Measurements from ENCODE around the gene SPATA16.
"Not testable (repeated sequence)": the region's sequence is repeated elsewhere in the genome, so short reads cannot be mapped to it uniquely, and the experiment has no call there.

SPATA16 gene

GRCh38 chr3:173064631-173065030 is 76.4 kb downstream of the SPATA16 start:
- DNase-seq (ENCODE audit: low spot score) = no peak

- DNase-seq (ENCODE audit: low spot score) = no peak
Measured at GRCh38 chr3:173058229-173058628, 82.8 kb downstream of the SPATA16 start.

- DNase-seq (ENCODE audit: low spot score) = no peak
Measured at GRCh38 chr3:173055228-173055933, 85.7 kb downstream of the SPATA16 start.

GRCh38 chr3:173049360-173049759 is 91.7 kb downstream of the SPATA16 start:
- DNase-seq (ENCODE audit: low spot score) = no peak

- no peak for DNase-seq (ENCODE audit: low spot score)
Measured at GRCh38 chr3:173045770-173046382, 95.2 kb downstream of the SPATA16 start.

- no peak for DNase-seq (ENCODE audit: low spot score)
Measured at GRCh38 chr3:173044998-173045397, 96.0 kb downstream of the SPATA16 start.

GRCh38 chr3:173043757-173044156 is 97.3 kb downstream of the SPATA16 start:
- no peak for DNase-seq (ENCODE audit: low spot score)

GRCh38 chr3:173038484-173038871 is 102.6 kb downstream of the SPATA16 start:
- no peak for DNase-seq (ENCODE audit: low spot score)

GRCh38 chr3:173037840-173038483 is 103.1 kb downstream of the SPATA16 start:
- DNase-seq (ENCODE audit: low spot score) = no peak

- DNase-seq (ENCODE audit: low spot score) = no peak
Measured at GRCh38 chr3:173030273-173030672, 110.8 kb downstream of the SPATA16 start.

- DNase-seq (ENCODE audit: low spot score) = no peak
Measured at GRCh38 chr3:173028351-173028750, 112.7 kb downstream of the SPATA16 start.

- no peak for DNase-seq (ENCODE audit: low spot score)
Measured at GRCh38 chr3:173027429-173027828, 113.6 kb downstream of the SPATA16 start.

GRCh38 chr3:173025941-173026340 is 115.1 kb downstream of the SPATA16 start:
- no peak for DNase-seq (ENCODE audit: low spot score)

GRCh38 chr3:173021547-173022185 is 119.4 kb downstream of the SPATA16 start:
- DNase-seq (ENCODE audit: low spot score) = no peak

- DNase-seq (ENCODE audit: low spot score) = not testable (repeated sequence)
Measured at GRCh38 chr3:173020128-173020527, 120.9 kb downstream of the SPATA16 start.

GRCh38 chr3:173019378-173019777 is 121.7 kb downstream of the SPATA16 start:
- no peak for DNase-seq (ENCODE audit: low spot score)

- no peak for DNase-seq (ENCODE audit: low spot score)
Measured at GRCh38 chr3:173018758-173019157, 122.3 kb downstream of the SPATA16 start.

GRCh38 chr3:173013219-173013832 is 127.7 kb downstream of the SPATA16 start:
- no peak for DNase-seq (ENCODE audit: low spot score)

- no peak for DNase-seq (ENCODE audit: low spot score)
Measured at GRCh38 chr3:173009410-173009809, 131.6 kb downstream of the SPATA16 start.

- DNase-seq (ENCODE audit: low spot score) = no peak
Measured at GRCh38 chr3:173008978-173009377, 132.1 kb downstream of the SPATA16 start.

GRCh38 chr3:173007079-173007723 is 133.8 kb downstream of the SPATA16 start:
- no peak for DNase-seq (ENCODE audit: low spot score)

- no peak for DNase-seq (ENCODE audit: low spot score)
Measured at GRCh38 chr3:173006006-173006405, 135.0 kb downstream of the SPATA16 start.

All from AG08396 (cell line).